Measurements from ENCODE around the gene GMDS.

The GMDS gene

GRCh38 chr6:1612299-1612973, 633.0 kb downstream of the GMDS start:
- no peak for DNase-seq
- peak overlapping the region; percentile 71 for H3K4me3 ChIP-seq (ENCODE audit: low read depth, low read length)
- TF ChIP-seq CTCF (IDR thresholded peaks at IDR 0.05; ENCODE audit: low read depth, low read length) = no peak
- H3K9me3 ChIP-seq = no peaks in the 10 kb centered on the region
- H3K4me1 ChIP-seq = peaks cover 7% of the 10 kb centered on the region; the same call in 1 of the 2 replicates
- H3K36me3 ChIP-seq = 0 out of 2 replicates have a peak, but pooled peaks cover 8% of the 10 kb centered on the region
- H3K27me3 ChIP-seq = peaks cover 28% of the 10 kb centered on the region

- peak; percentile 37 for DNase-seq
- Histone ChIP-seq H3K27me3 (peaks cover 35% of the 10 kb centered on the region), H3K36me3 (0 out of 2 replicates have a peak, but pooled peaks cover 8% of the 10 kb centered on the region), H3K4me3 (ENCODE audit: low read depth, low read length) (peak overlapping the region; percentile 71), H3K9me3 (no peaks in the 10 kb centered on the region), H3K4me1 (peaks cover 8% of the 10 kb centered on the region; the same call in 1 of the 2 replicates)
- TF ChIP-seq CTCF (IDR thresholded peaks at IDR 0.05; ENCODE audit: low read depth, low read length) = no peak
Observed at GRCh38 chr6:1611572-1612298, 633.7 kb downstream of the GMDS start.

GRCh38 chr6:1611322-1611571, 634.2 kb downstream of the GMDS start:
- no peak for TF ChIP-seq CTCF (IDR thresholded peaks at IDR 0.05; ENCODE audit: low read depth, low read length)
- DNase-seq = peak; percentile 74
- Histone ChIP-seq H3K36me3 (0 out of 2 replicates have a peak, but pooled peaks cover 8% of the 10 kb centered on the region), H3K4me1 (peaks cover 8% of the 10 kb centered on the region; the same call in 1 of the 2 replicates), H3K9me3 (no peaks in the 10 kb centered on the region), H3K4me3 (ENCODE audit: low read depth, low read length) (peak overlapping the region; percentile 67; the same call in 1 of the 2 replicates), H3K27me3 (peaks cover 35% of the 10 kb centered on the region)

- peaks cover 35% of the 10 kb centered on the region for H3K27me3 ChIP-seq
- DNase-seq = peak; percentile 41
Observed at GRCh38 chr6:1610497-1611321, 634.7 kb downstream of the GMDS start.

More at GRCh38 chr6:1610497-1611321, 634.7 kb downstream of the GMDS start:
- H3K4me1 ChIP-seq = peaks cover 8% of the 10 kb centered on the region; the same call in 1 of the 2 replicates
- H3K4me3 ChIP-seq (ENCODE audit: low read depth, low read length) = peak overlapping the region; percentile 67
- 0 out of 2 replicates have a peak, but pooled peaks cover 8% of the 10 kb centered on the region for H3K36me3 ChIP-seq
- H3K9me3 ChIP-seq = no peaks in the 10 kb centered on the region
- TF ChIP-seq CTCF (IDR thresholded peaks at IDR 0.05; ENCODE audit: low read depth, low read length) = no peak
